Neural cell (in vitro differentiated cells): ENCODE results near the gene SREK1. TPM values are rescaled to one million over a fixed set of nuclear protein-coding genes. Genes with fewer than 3 reads are reported as not detected.
A peak's percentile ranks its signal among the peaks of the same experiment; 100 is the strongest.

Experiments used
- H2AFZ ChIP-seq: fragments of 200-600, 300-800 bp; sonication (generic), shearing (Covaris generic); 2 replicates; pipeline ENCODE4 v1.6.0; 2014; ENCODE audit warnings: low read depth, mild to moderate bottlenecking, antibody characterized with exemption, low read length, moderate library complexity
- H3F3A ChIP-seq: fragments of 200-600 bp; shearing (Covaris generic); 2 replicates; pipeline ENCODE4 v1.6.1; 2016; ENCODE audit warnings: mild to moderate bottlenecking, moderate library complexity, mixed read lengths, antibody characterized with exemption, low read length; ENCODE audit not compliant: insufficient read depth, poor library complexity, severe bottlenecking
- H3K27ac ChIP-seq: fragments of 200-600, 300-800 bp; sonication (generic), shearing (Covaris generic); 2 replicates; pipeline ENCODE4 v1.5.1; 2014; ENCODE audit warnings: mild to moderate bottlenecking, low read length, moderate library complexity
- H3K27me3 ChIP-seq: fragments of 300-800, 200-600 bp; sonication (generic), shearing (Covaris generic); 2 replicates; pipeline ENCODE4 v1.6.0; 2014; ENCODE audit warnings: mild to moderate bottlenecking, low read depth, low read length, moderate library complexity; ENCODE audit not compliant: insufficient read depth
- H3K36me3 ChIP-seq: fragments of 300-800, 200-600 bp; sonication (generic), shearing (Covaris generic); 2 replicates; pipeline ENCODE4 v1.5.1; 2014; ENCODE audit warnings: mild to moderate bottlenecking, antibody characterized with exemption, low read length, moderate library complexity; ENCODE audit not compliant: insufficient read depth
- H3K4me2 ChIP-seq: fragments of 300-800, 200-600 bp; sonication (generic), shearing (Covaris generic); 2 replicates; pipeline ENCODE4 v1.6.0; 2014; ENCODE audit warnings: mild to moderate bottlenecking, low read length
- H3K4me3 ChIP-seq: fragments of 300-800, 200-600 bp; sonication (generic), shearing (Covaris generic); 2 replicates; pipeline ENCODE4 v1.5.1; 2014; ENCODE audit warnings: mild to moderate bottlenecking, low read length, moderate library complexity
- H3K79me2 ChIP-seq: fragments of 200-600 bp; shearing (Covaris generic); replicated peaks from 2 replicates; pipeline ENCODE4 v1.6.0; 2014; ENCODE audit warnings: mild to moderate bottlenecking, low read length, moderate library complexity; ENCODE audit not compliant: insufficient read depth
- H3K9ac ChIP-seq: fragments of 300-800, 200-600 bp; sonication (generic), shearing (Covaris generic); 2 replicates; pipeline ENCODE4 v1.6.1; 2016; ENCODE audit warnings: mild to moderate bottlenecking, low read length, mixed read lengths
- H3K9me2 ChIP-seq: fragments of 200-600 bp; shearing (Covaris generic); 2 replicates; pipeline ENCODE4 v1.6.1; 2016; ENCODE audit warnings: mild to moderate bottlenecking, low read length, mixed read lengths; ENCODE audit not compliant: insufficient read depth
- H3K9me3 ChIP-seq: fragments of 200-600, 300-800 bp; sonication (generic), shearing (Covaris generic); 2 replicates; pipeline ENCODE4 v1.6.1; 2016; ENCODE audit warnings: mild to moderate bottlenecking, mixed run types, low read length, moderate library complexity, mixed read lengths
- H4K20me1 ChIP-seq: fragments of 200-600 bp; shearing (Covaris generic); 2 replicates; pipeline ENCODE4 v1.6.1; 2016; ENCODE audit warnings: mild to moderate bottlenecking, mixed run types; ENCODE audit not compliant: insufficient read depth
- CTCF ChIP-seq: fragments of 450-650 bp; IDR thresholded peaks from 2 replicates; pipeline ENCODE4 v1.5.1; 2014; ENCODE audit warnings: antibody characterized with exemption, mild to moderate bottlenecking, moderate library complexity; ENCODE audit not compliant: poor library complexity, severe bottlenecking
- EP300 ChIP-seq: fragments of 450-650 bp; conservative IDR thresholded peaks from 2 replicates; pipeline ENCODE4 v1.6.1; 2014; ENCODE audit warnings: antibody characterized with exemption, mild to moderate bottlenecking, moderate library complexity; ENCODE audit not compliant: poor library complexity, severe bottlenecking
- EZH2 ChIP-seq: fragments of 200-600, 300-800 bp; shearing (Covaris generic), sonication (generic); IDR thresholded peaks from 2 replicates; pipeline ENCODE4 v1.6.1; 2014; ENCODE audit warnings: antibody characterized with exemption, low read length, borderline replicate concordance, mild to moderate bottlenecking; ENCODE audit not compliant: insufficient read depth, poor library complexity, severe bottlenecking
- MXI1 ChIP-seq: fragments of 450-650 bp; conservative IDR thresholded peaks from 2 replicates; pipeline ENCODE4 v1.6.1; 2014; ENCODE audit warnings: antibody characterized with exemption, mild to moderate bottlenecking; ENCODE audit not compliant: poor library complexity, severe bottlenecking
- POLR2AphosphoS5 ChIP-seq: IDR thresholded peaks from 2 replicates; pipeline ENCODE4 v1.6.1; 2012
- RAD21 ChIP-seq: fragments of 450-650 bp; conservative IDR thresholded peaks from 2 replicates; pipeline ENCODE4 v1.6.1; 2014; ENCODE audit warnings: antibody characterized with exemption, mild to moderate bottlenecking, moderate library complexity
- REST ChIP-seq: IDR thresholded peaks from 2 replicates; pipeline ENCODE4 v1.6.1; 2012; ENCODE audit warnings: borderline replicate concordance
- SMC3 ChIP-seq: fragments of 450-650 bp; conservative IDR thresholded peaks from 2 replicates; pipeline ENCODE4 v1.6.1; 2014; ENCODE audit warnings: antibody characterized with exemption, mild to moderate bottlenecking, moderate library complexity; ENCODE audit not compliant: poor library complexity
- TAF1 ChIP-seq: IDR thresholded peaks from 2 replicates; pipeline ENCODE4 v1.6.1; 2012; ENCODE audit warnings: low read depth
- polyA plus RNA-seq: library from polyadenylated mRNA; depleted of rRNA; stranded (reverse); fragments of >200 nt; gene quantifications from 2 replicates; pipeline ENCODE4 v1.2.3, GENCODE V29; 2014

Gene SREK1
- polyA plus RNA-seq, 1 donor from 2014 or later, result 73.6 TPM

DNA sequence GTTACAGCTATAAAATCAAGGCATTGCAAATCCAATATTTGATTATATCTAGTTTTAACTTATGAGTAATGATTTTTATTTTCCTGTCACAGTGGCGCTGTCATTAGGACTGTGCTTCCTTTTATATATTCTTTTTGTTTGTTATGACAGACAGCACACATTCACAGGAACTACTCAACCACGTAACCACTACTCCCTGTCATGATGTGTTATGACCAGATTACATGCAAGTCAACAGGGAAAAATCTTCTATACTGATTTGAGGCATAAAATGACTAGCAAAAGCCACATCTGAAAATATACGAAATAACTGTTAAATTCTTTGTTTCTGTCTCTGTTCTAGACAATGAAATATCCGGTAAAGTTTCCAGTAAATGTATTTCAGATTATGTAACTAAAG, 25.4 kb downstream of the SREK1 start:
- Histone ChIP-seq H3F3A (no peaks in the 10 kb centered on the region), H4K20me1 (no peaks in the 10 kb centered on the region), H3K4me2 (no peak overlapping the region), H3K9me2 (no peaks in the 10 kb centered on the region), H3K9ac (no peak overlapping the region), H3K79me2 (no peaks in the 10 kb centered on the region), H3K9me3 (no peaks in the 10 kb centered on the region), H3K36me3 (peaks cover under 1% of the 10 kb centered on the region), H3K27ac (no peak overlapping the region), H3K27me3 (no peaks in the 10 kb centered on the region), H2AFZ (no peak overlapping the region), H3K4me3 (no peak overlapping the region)
- TF ChIP-seq POLR2AphosphoS5 (peak; percentile 50), EZH2 (no peak)

DNA sequence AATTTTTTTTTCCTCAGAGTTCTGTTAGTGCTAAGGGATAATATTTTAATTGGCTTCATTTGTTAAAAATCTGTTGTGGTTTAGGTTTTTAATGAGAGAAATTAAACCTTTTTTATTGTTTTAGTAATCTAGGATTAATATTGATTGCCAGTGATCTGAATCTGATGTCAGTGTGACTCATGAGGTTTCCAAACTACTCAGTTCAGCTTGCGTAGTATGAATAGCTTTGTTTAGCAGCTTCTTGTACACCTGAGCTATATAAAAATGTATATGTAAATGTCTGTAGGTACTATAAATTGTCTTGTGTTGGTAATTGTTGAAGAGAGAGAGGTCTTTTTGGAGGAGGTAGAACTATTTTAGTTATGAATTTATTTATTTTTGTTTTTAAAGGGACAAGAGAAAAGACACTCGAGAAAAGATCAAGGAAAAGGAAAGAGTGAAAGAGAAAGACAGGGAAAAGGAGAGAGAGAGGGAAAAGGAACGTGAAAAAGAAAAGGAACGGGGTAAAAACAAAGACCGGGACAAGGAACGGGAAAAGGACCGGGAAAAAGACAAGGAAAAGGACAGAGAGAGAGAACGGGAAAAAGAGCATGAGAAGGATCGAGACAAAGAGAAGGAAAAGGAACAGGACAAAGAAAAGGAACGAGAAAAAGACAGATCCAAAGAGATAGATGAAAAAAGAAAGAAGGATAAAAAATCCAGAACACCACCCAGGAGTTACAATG, 26.3 kb downstream of the SREK1 start:
- Histone ChIP-seq H3K79me2 (no peaks in the 10 kb centered on the region), H3K9me2 (no peaks in the 10 kb centered on the region), H3K36me3 (peaks cover 2% of the 10 kb centered on the region), H4K20me1 (no peaks in the 10 kb centered on the region), H2AFZ (no peak overlapping the region), H3K9ac (no peak overlapping the region), H3K4me2 (no peak overlapping the region), H3K4me3 (no peak overlapping the region), H3F3A (no peaks in the 10 kb centered on the region), H3K27me3 (no peaks in the 10 kb centered on the region), H3K27ac (no peak overlapping the region), H3K9me3 (no peaks in the 10 kb centered on the region)
- no peak for TF ChIP-seq TAF1
- TF ChIP-seq RAD21, result no peak
- no peak for TF ChIP-seq CTCF
- TF ChIP-seq EP300, result no peak
- TF ChIP-seq REST, result no peak
- TF ChIP-seq MXI1, result no peak
- TF ChIP-seq EZH2, result no peak
- no peak for TF ChIP-seq SMC3
- no peak for TF ChIP-seq POLR2AphosphoS5
